PC-3 (cell line): Measurements from ENCODE around the gene PCNT.

Source experiments
- EZH2 ChIP-seq: fragments of 300-600 bp; sonication (generic); IDR thresholded peaks from one replicate; pipeline ENCODE4 v1.6.1; 2017; ENCODE audit warnings: antibody characterized with exemption, mild to moderate bottlenecking, low read length; ENCODE audit not compliant: unreplicated experiment
- EZH2phosphoT487 ChIP-seq: fragments of 300-600 bp; sonication (generic); IDR thresholded peaks from 2 replicates; pipeline ENCODE4 v1.6.1; 2018; ENCODE audit warnings: mild to moderate bottlenecking, antibody characterized with exemption, low read length, borderline replicate concordance
- TF ChIP-seq, protein P1 (sequence below): fragments of 300-600 bp; sonication (generic); conservative IDR thresholded peaks from 2 replicates; pipeline ENCODE4 v1.5.1; 2017; ENCODE audit warnings: antibody characterized with exemption, low read depth, mild to moderate bottlenecking, low read length

DNA sequence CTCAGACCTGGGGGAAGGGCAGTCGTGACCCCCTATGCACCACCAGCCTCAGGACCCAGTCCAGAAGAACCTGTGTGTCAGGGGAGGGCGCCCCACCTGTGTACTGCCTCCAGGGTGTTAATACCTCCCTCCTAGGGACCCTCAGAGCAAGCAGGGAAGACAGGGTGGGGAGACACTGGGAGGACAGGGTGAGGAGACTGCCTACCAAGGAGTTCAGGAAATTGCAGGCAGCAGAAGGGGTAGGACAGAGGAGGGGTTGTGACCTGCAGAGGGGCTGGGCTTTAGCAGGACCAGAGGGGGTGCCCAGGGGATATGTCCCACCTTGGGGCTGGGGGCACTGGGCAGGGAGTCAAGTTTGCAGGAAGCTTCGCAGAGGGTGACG lies 5.5 kb upstream of the PCNT start:
- TF ChIP-seq, protein P1, sequence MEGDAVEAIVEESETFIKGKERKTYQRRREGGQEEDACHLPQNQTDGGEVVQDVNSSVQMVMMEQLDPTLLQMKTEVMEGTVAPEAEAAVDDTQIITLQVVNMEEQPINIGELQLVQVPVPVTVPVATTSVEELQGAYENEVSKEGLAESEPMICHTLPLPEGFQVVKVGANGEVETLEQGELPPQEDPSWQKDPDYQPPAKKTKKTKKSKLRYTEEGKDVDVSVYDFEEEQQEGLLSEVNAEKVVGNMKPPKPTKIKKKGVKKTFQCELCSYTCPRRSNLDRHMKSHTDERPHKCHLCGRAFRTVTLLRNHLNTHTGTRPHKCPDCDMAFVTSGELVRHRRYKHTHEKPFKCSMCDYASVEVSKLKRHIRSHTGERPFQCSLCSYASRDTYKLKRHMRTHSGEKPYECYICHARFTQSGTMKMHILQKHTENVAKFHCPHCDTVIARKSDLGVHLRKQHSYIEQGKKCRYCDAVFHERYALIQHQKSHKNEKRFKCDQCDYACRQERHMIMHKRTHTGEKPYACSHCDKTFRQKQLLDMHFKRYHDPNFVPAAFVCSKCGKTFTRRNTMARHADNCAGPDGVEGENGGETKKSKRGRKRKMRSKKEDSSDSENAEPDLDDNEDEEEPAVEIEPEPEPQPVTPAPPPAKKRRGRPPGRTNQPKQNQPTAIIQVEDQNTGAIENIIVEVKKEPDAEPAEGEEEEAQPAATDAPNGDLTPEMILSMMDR = no peak
- TF ChIP-seq EZH2 (no peak), EZH2phosphoT487 (no peak)
